Naive thymus-derived CD8-positive, alpha-beta T cell (primary cell): Measurements from ENCODE around the gene DENND5B. TPM values are rescaled to one million over a fixed set of nuclear protein-coding genes. Genes with fewer than 3 reads are reported as not detected.

Source experiments
- ATAC-seq, 2 donors: fragments of 150-1000 bp; cut with Tn5 transposase in 1 of 2; sonication (Bioruptor Pico), chemical (Tn5 transposase) in 1 of 2; 1 replicate in 1 of 2; 2 replicates in 1 of 2; pipeline ENCODE4 v1.10.0; 2021; ENCODE audit warnings: mild to moderate bottlenecking in 2 of 2, moderate library complexity in 2 of 2
- POLR2A ChIA-PET: fragments of 350-600 bp; sonication (Branson Sonifier 250); formaldehyde crosslinking; loops from one replicate; lab custom pipeline; 2021; ENCODE audit warnings: antibody characterized with exemption; lab: Charles Lee
- DNase-seq, 10 donors: peaks; one replicate each; pipeline versions ENCODE4 v3.0.0 to v3.0.0-alpha.2; 2020 to 2022
- H3K27ac Mint-ChIP-seq, 10 donors: one replicate each; pipeline ENCODE4 v1.8.0; 2020 to 2022; ENCODE audit warnings: mild to moderate bottlenecking in 10 of 10, mixed read lengths in 10 of 10, moderate library complexity in 4 of 10, inconsistent platforms in 1 of 10
- H3K27me3 Mint-ChIP-seq, 5 donors: one replicate each; pipeline ENCODE4 v1.8.0; 2021 to 2022; ENCODE audit warnings: mixed read lengths in 5 of 5
- H3K36me3 Mint-ChIP-seq, 3 donors: one replicate each; pipeline ENCODE4 v1.8.0; 2020 to 2022; ENCODE audit warnings: mixed read lengths in 3 of 3, mild to moderate bottlenecking in 2 of 3, inconsistent platforms in 1 of 3
- H3K4me1 Mint-ChIP-seq, 4 donors: one replicate each; pipeline ENCODE4 v1.8.0; 2021 to 2022; ENCODE audit warnings: mixed read lengths in 4 of 4
- H3K4me3 Mint-ChIP-seq, 10 donors: one replicate each; pipeline ENCODE4 v1.8.0; 2020 to 2022; ENCODE audit warnings: mild to moderate bottlenecking in 10 of 10, mixed read lengths in 10 of 10, moderate library complexity in 6 of 10, inconsistent platforms in 1 of 10
- H3K9me3 Mint-ChIP-seq, 9 donors: one replicate each; pipeline ENCODE4 v1.8.0; 2020 to 2022; ENCODE audit warnings: mixed read lengths in 9 of 9, mild to moderate bottlenecking in 3 of 9, inconsistent platforms in 1 of 9, moderate library complexity in 1 of 9
- polyA plus RNA-seq, 3 donors: library from polyadenylated mRNA; unstranded; fragments of 300-500 nt; fragmentation: Illumina TruSeq; gene quantifications; one replicate each; pipeline ENCODE4 v1.2.3, GENCODE V29; 2021
- total RNA-seq, 8 experiments: library from RNA in 2 of 8; stranded (reverse) in 2 of 8; gene quantifications; one replicate each; pipeline ENCODE4 v1.2.3 and lab custom pipeline; 2021 to 2026

The DENND5B gene
- total and polyA plus RNA-seq, 5 experiments from 2014 or later = 0.12 to 1.7 (median 0.99) TPM; not detected in 2

- POLR2A ChIA-PET = no interaction called here
- Mint-ChIP-seq H3K9me3 (peaks cover 0 to 4% (median 0%) of the 10 kb centered on the region in 9 donors), H3K27ac (no peak overlapping the region), H3K27me3 (peaks cover 0 to 3% (median 0%) of the 10 kb centered on the region in 5 donors), H3K36me3 (no peaks in the 10 kb centered on the region), H3K4me1 (peaks cover 0 to 2% (median 0%) of the 10 kb centered on the region in 4 donors), H3K4me3 (no peak overlapping the region)
- ATAC-seq (no peak), DNase-seq (no peak)
These were observed 119.9 kb downstream of the DENND5B start for GRCh38 chr12:31471051-31471450.

- H3K4me3 Mint-ChIP-seq = no peak overlapping the region
- H3K9me3 Mint-ChIP-seq = peaks cover 0 to 4% (median 0%) of the 10 kb centered on the region in 9 donors
- ATAC-seq = no peak
- peaks cover 0 to 5% (median 0%) of the 10 kb centered on the region in 5 donors for H3K27me3 Mint-ChIP-seq
- H3K36me3 Mint-ChIP-seq = no peaks in the 10 kb centered on the region
- no peak for DNase-seq
- no peak overlapping the region for H3K27ac Mint-ChIP-seq
- POLR2A ChIA-PET = no interaction called here
- peaks cover 0 to under 1% (median 0%) of the 10 kb centered on the region in 4 donors for H3K4me1 Mint-ChIP-seq
These were observed 120.5 kb downstream of the DENND5B start for GRCh38 chr12:31470459-31470858.

GRCh38 chr12:31466768-31467167 lies 124.2 kb downstream of the DENND5B start:
- ATAC-seq (no peak), DNase-seq (no peak)
- H3K27ac Mint-ChIP-seq = no peak overlapping the region
- POLR2A ChIA-PET = no interaction called here
- no peak overlapping the region for H3K4me3 Mint-ChIP-seq
- peaks cover 0 to 5% (median 0%) of the 10 kb centered on the region in 5 donors for H3K27me3 Mint-ChIP-seq
- H3K4me1 Mint-ChIP-seq = no peaks in the 10 kb centered on the region
- peaks cover 0 to 4% (median 0%) of the 10 kb centered on the region in 9 donors for H3K9me3 Mint-ChIP-seq
- H3K36me3 Mint-ChIP-seq = no peaks in the 10 kb centered on the region

- no peak for DNase-seq
- Mint-ChIP-seq H3K4me3 (no peak overlapping the region), H3K36me3 (no peaks in the 10 kb centered on the region), H3K9me3 (peaks cover 0 to 4% (median 0%) of the 10 kb centered on the region in 9 donors), H3K4me1 (no peaks in the 10 kb centered on the region), H3K27me3 (peaks cover 0 to 7% (median 0%) of the 10 kb centered on the region in 5 donors), H3K27ac (no peak overlapping the region)
- POLR2A ChIA-PET = no interaction called here
- ATAC-seq = no peak
These were observed 125.9 kb downstream of the DENND5B start for GRCh38 chr12:31465002-31465401.

- H3K4me1 Mint-ChIP-seq = no peaks in the 10 kb centered on the region
- H3K9me3 Mint-ChIP-seq = no peaks in the 10 kb centered on the region
- H3K27me3 Mint-ChIP-seq = peaks cover 0 to 2% (median 0%) of the 10 kb centered on the region in 5 donors
- H3K4me3 Mint-ChIP-seq = no peak overlapping the region
- H3K36me3 Mint-ChIP-seq = no peaks in the 10 kb centered on the region
- no peak overlapping the region for H3K27ac Mint-ChIP-seq
- DNase-seq = no peak
- POLR2A ChIA-PET = no interaction called here
- no peak for ATAC-seq
These were observed 130.9 kb downstream of the DENND5B start for GRCh38 chr12:31460024-31460423.

- Mint-ChIP-seq H3K9me3 (no peaks in the 10 kb centered on the region), H3K27ac (no peak overlapping the region)
- POLR2A ChIA-PET = no interaction called here
These were observed 134.4 kb downstream of the DENND5B start for GRCh38 chr12:31456562-31456961.

GRCh38 chr12:31444736-31445135 lies 146.2 kb downstream of the DENND5B start:
- H3K4me1 Mint-ChIP-seq = no peaks in the 10 kb centered on the region
- no peaks in the 10 kb centered on the region for H3K36me3 Mint-ChIP-seq
- H3K9me3 Mint-ChIP-seq = no peaks in the 10 kb centered on the region
- POLR2A ChIA-PET = no interaction called here
- H3K27ac Mint-ChIP-seq = no peak overlapping the region
- DNase-seq = no peak
- H3K27me3 Mint-ChIP-seq = no peaks in the 10 kb centered on the region
- no peak for ATAC-seq
- no peak overlapping the region for H3K4me3 Mint-ChIP-seq

More at GRCh38 chr12:31456562-31456961, 134.4 kb downstream of the DENND5B start:
- no peak for ATAC-seq
- no peak overlapping the region for H3K4me3 Mint-ChIP-seq
- no peak for DNase-seq
- H3K36me3 Mint-ChIP-seq = no peaks in the 10 kb centered on the region
- no peaks in the 10 kb centered on the region for H3K4me1 Mint-ChIP-seq
- H3K27me3 Mint-ChIP-seq = peaks cover 0 to 2% (median 0%) of the 10 kb centered on the region in 5 donors

GRCh38 chr12:31440586-31440985 lies 150.3 kb downstream of the DENND5B start:
- POLR2A ChIA-PET = no interaction called here
- DNase-seq = no peak
- peaks cover 0 to 3% (median 0%) of the 10 kb centered on the region in 5 donors for H3K27me3 Mint-ChIP-seq
- no peak for ATAC-seq
- H3K27ac Mint-ChIP-seq = no peak overlapping the region
- no peak overlapping the region for H3K4me3 Mint-ChIP-seq
- H3K36me3 Mint-ChIP-seq = no peaks in the 10 kb centered on the region
- no peaks in the 10 kb centered on the region for H3K9me3 Mint-ChIP-seq
- no peaks in the 10 kb centered on the region for H3K4me1 Mint-ChIP-seq

- Mint-ChIP-seq H3K27me3 (peaks cover 0 to 5% (median under 1%) of the 10 kb centered on the region in 5 donors), H3K36me3 (no peaks in the 10 kb centered on the region), H3K9me3 (no peaks in the 10 kb centered on the region), H3K27ac (no peak overlapping the region), H3K4me3 (no peak overlapping the region), H3K4me1 (no peaks in the 10 kb centered on the region)
- DNase-seq = no peak
- POLR2A ChIA-PET = no interaction called here
- no peak for ATAC-seq
These were observed 150.8 kb downstream of the DENND5B start for GRCh38 chr12:31440134-31440533.

- Mint-ChIP-seq H3K9me3 (no peaks in the 10 kb centered on the region), H3K27ac (peak overlapping the region in 1 of 10 donors; percentile 44), H3K4me1 (no peaks in the 10 kb centered on the region), H3K4me3 (no peak overlapping the region), H3K27me3 (peaks cover 0 to 14% (median 1%) of the 10 kb centered on the region in 5 donors), H3K36me3 (no peaks in the 10 kb centered on the region)
- ATAC-seq (no peak), DNase-seq (no peak)
- POLR2A ChIA-PET = no interaction called here
These were observed 159.2 kb downstream of the DENND5B start for GRCh38 chr12:31431721-31432240.

GRCh38 chr12:31423405-31423804 lies 167.5 kb downstream of the DENND5B start:
- Mint-ChIP-seq H3K4me3 (no peak overlapping the region), H3K36me3 (no peaks in the 10 kb centered on the region), H3K4me1 (no peaks in the 10 kb centered on the region), H3K27ac (no peak overlapping the region), H3K27me3 (no peaks in the 10 kb centered on the region), H3K9me3 (no peaks in the 10 kb centered on the region)
- no peak for DNase-seq
- POLR2A ChIA-PET = no interaction called here
- ATAC-seq = no peak

GRCh38 chr12:31412292-31412801 lies 178.6 kb downstream of the DENND5B start:
- ATAC-seq (no peak), DNase-seq (no peak)
- Mint-ChIP-seq H3K9me3 (no peaks in the 10 kb centered on the region), H3K27me3 (no peaks in the 10 kb centered on the region), H3K4me3 (no peak overlapping the region), H3K4me1 (no peaks in the 10 kb centered on the region), H3K27ac (no peak overlapping the region), H3K36me3 (no peaks in the 10 kb centered on the region)
- POLR2A ChIA-PET = no interaction called here

- no peak overlapping the region for H3K27ac Mint-ChIP-seq
- POLR2A ChIA-PET = no interaction called here
- no peak for DNase-seq
- H3K4me3 Mint-ChIP-seq = no peak overlapping the region
- no peak for ATAC-seq
- no peaks in the 10 kb centered on the region for H3K27me3 Mint-ChIP-seq
- no peaks in the 10 kb centered on the region for H3K36me3 Mint-ChIP-seq
- H3K4me1 Mint-ChIP-seq = peaks cover 0 to 8% (median 0%) of the 10 kb centered on the region in 4 donors
- H3K9me3 Mint-ChIP-seq = no peaks in the 10 kb centered on the region
These were observed 182.2 kb downstream of the DENND5B start for GRCh38 chr12:31408763-31409162.

GRCh38 chr12:31407562-31407961 lies 183.4 kb downstream of the DENND5B start:
- peaks cover 0 to 12% (median 1%) of the 10 kb centered on the region in 4 donors for H3K4me1 Mint-ChIP-seq
- POLR2A ChIA-PET = no interaction called here
- H3K36me3 Mint-ChIP-seq = no peaks in the 10 kb centered on the region
- ATAC-seq (no peak), DNase-seq (no peak)
- no peaks in the 10 kb centered on the region for H3K9me3 Mint-ChIP-seq
- H3K27ac Mint-ChIP-seq = no peak overlapping the region
- no peaks in the 10 kb centered on the region for H3K27me3 Mint-ChIP-seq
- H3K4me3 Mint-ChIP-seq = no peak overlapping the region
